ENCODE results near the gene MZT2B. TPM values are rescaled to one million over a fixed set of nuclear protein-coding genes. Genes with fewer than 3 reads are reported as not detected.
"Not testable (repeated sequence)": the region's sequence is repeated elsewhere in the genome, so short reads cannot be mapped to it uniquely, and the experiment has no call there.

Gene MZT2B
- total RNA-seq, 1 experiment from 2014 or later = 341 TPM

DNA sequence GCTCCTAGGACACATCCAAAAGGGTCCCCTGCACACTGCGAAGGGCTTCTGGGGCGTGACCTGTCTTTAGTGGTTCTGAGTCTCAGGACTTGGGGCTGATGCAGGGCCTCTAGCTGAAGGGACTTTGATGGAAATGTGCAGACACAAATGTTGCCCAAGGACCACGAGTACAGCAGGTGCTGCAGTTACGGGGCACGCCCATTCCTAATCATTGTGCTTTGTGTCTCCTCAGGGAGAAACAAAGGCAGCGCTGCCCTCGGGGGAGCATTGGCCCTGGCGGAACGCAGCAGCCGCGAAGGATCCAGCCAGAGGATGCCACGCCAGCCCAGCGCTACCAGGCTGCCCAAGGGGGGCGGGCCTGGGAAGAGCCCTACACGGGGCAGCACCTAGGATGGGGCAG, 8.2 kb downstream of the MZT2B start:
- POLR2A ChIA-PET (ENCODE audit: low non-redundant PET) = no interaction called here
- TF ChIP-seq CTCF (conservative IDR thresholded peaks at IDR 0.05; ENCODE audit: low read depth, low read length) = no peak
- TF ChIP-seq EZH2 (IDR thresholded peaks at IDR 0.05; ENCODE audit: borderline replicate concordance, low read depth, low read length, poor library complexity, severe bottlenecking) = no peak
- no peaks in the 10 kb centered on the region for H3K27me3 ChIP-seq (replicated peaks; ENCODE audit: insufficient read depth, low read depth, low read length, poor library complexity)
- BruUV-seq (replicated peaks) = no TSS peak
- no peaks in the 10 kb centered on the region for H3K36me3 ChIP-seq (ENCODE audit: insufficient read depth, low read length, poor library complexity, severe bottlenecking)
- no peak overlapping the region for H3K4me3 ChIP-seq (ENCODE audit: low read depth, low read length, poor library complexity, severe bottlenecking)
- no peak for DNase-seq (ENCODE audit: low spot score)
- intact Hi-C loops (cut with micrococcal nuclease; ENCODE audit: unreplicated experiment) = no loop called here
- no peak overlapping the region for H3K27ac ChIP-seq (ENCODE audit: low read depth, low read length, poor library complexity, severe bottlenecking)
- H3K4me1 ChIP-seq (ENCODE audit: insufficient read depth, low read length, poor library complexity, severe bottlenecking) = no peaks in the 10 kb centered on the region
- H3K9me3 ChIP-seq (ENCODE audit: low read depth, low read length, poor library complexity, severe bottlenecking) = no peaks in the 10 kb centered on the region
- CTCF ChIA-PET = no interaction called here

GRCh38 chr2:130191319-130191718, 9.3 kb downstream of the MZT2B start:
- H3K4me3 ChIP-seq (ENCODE audit: low read depth, low read length, poor library complexity, severe bottlenecking); POLR2A ChIA-PET (ENCODE audit: low non-redundant PET); H3K36me3 ChIP-seq (ENCODE audit: insufficient read depth, low read length, poor library complexity, severe bottlenecking); DNase-seq (ENCODE audit: low spot score); H3K9me3 ChIP-seq (ENCODE audit: low read depth, low read length, poor library complexity, severe bottlenecking); H3K4me1 ChIP-seq (ENCODE audit: insufficient read depth, low read length, poor library complexity, severe bottlenecking); CTCF ChIA-PET; H3K27ac ChIP-seq (ENCODE audit: low read depth, low read length, poor library complexity, severe bottlenecking); H3K27me3 ChIP-seq (replicated peaks; ENCODE audit: insufficient read depth, low read depth, low read length, poor library complexity); intact Hi-C loops (cut with micrococcal nuclease; ENCODE audit: unreplicated experiment); BruUV-seq (replicated peaks): not testable (repeated sequence)

GRCh38 chr2:130192451-130192850, 10.4 kb downstream of the MZT2B start:
- H3K4me3 ChIP-seq (ENCODE audit: low read depth, low read length, poor library complexity, severe bottlenecking); DNase-seq (ENCODE audit: low spot score); H3K9me3 ChIP-seq (ENCODE audit: low read depth, low read length, poor library complexity, severe bottlenecking); H3K27ac ChIP-seq (ENCODE audit: low read depth, low read length, poor library complexity, severe bottlenecking); H3K4me1 ChIP-seq (ENCODE audit: insufficient read depth, low read length, poor library complexity, severe bottlenecking); BruUV-seq (replicated peaks); H3K36me3 ChIP-seq (ENCODE audit: insufficient read depth, low read length, poor library complexity, severe bottlenecking); H3K27me3 ChIP-seq (replicated peaks; ENCODE audit: insufficient read depth, low read depth, low read length, poor library complexity); CTCF ChIA-PET; POLR2A ChIA-PET (ENCODE audit: low non-redundant PET); intact Hi-C loops (cut with micrococcal nuclease; ENCODE audit: unreplicated experiment): not testable (repeated sequence)

DNA sequence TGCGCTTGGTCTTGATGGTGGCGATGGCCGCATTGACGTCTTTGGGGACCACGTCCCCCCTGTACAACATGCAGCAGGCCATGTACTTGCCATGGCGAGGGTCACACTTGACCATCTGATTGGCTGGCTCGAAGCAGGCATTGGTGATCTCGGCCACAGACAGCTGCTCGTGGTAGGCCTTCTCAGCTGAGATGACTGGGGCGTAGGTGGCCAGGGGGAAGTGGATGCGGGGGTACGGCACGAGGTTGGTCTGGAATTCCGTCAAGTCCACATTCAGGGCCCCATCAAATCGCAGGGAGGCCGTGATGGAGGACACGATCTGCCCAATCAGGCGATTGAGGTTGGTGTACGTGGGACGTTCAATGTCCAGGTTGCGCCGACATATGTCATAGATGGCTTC, 11.8 kb downstream of the MZT2B start:
- H3K27me3 ChIP-seq (replicated peaks; ENCODE audit: insufficient read depth, low read depth, low read length, poor library complexity); intact Hi-C loops (cut with micrococcal nuclease; ENCODE audit: unreplicated experiment); H3K36me3 ChIP-seq (ENCODE audit: insufficient read depth, low read length, poor library complexity, severe bottlenecking); POLR2A ChIA-PET (ENCODE audit: low non-redundant PET); CTCF ChIA-PET; BruUV-seq (replicated peaks); DNase-seq (ENCODE audit: low spot score); H3K4me1 ChIP-seq (ENCODE audit: insufficient read depth, low read length, poor library complexity, severe bottlenecking); H3K4me3 ChIP-seq (ENCODE audit: low read depth, low read length, poor library complexity, severe bottlenecking); H3K27ac ChIP-seq (ENCODE audit: low read depth, low read length, poor library complexity, severe bottlenecking); H3K9me3 ChIP-seq (ENCODE audit: low read depth, low read length, poor library complexity, severe bottlenecking): not testable (repeated sequence)

DNA sequence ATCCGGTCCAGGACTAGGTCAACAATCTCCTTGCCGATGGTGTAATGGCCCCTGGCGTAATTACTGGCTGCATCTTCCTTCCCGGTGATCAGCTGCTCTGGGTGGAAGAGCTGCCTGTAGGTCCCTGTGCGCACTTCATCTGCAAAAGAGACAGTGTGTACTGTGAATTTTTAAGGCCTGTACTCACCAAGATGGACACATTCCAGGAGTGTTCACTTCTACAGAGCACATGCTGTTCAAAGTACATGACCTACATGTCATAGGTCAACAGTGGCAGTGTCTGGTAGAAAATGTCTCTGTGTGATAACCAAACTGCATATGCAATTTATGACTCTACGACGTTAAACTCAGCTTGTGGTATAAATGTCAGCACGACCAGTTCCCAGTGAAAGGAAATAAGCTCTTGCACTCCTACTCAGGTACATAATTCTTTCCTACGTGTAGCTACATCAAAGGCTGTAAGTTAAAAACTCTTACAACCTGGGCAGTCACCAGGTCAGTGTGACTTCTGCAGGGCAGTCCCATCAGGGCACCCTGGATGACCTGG, 13.1 kb downstream of the MZT2B start:
- BruUV-seq (replicated peaks); DNase-seq (ENCODE audit: low spot score); CTCF ChIA-PET; H3K36me3 ChIP-seq (ENCODE audit: insufficient read depth, low read length, poor library complexity, severe bottlenecking); H3K4me3 ChIP-seq (ENCODE audit: low read depth, low read length, poor library complexity, severe bottlenecking); H3K27me3 ChIP-seq (replicated peaks; ENCODE audit: insufficient read depth, low read depth, low read length, poor library complexity); intact Hi-C loops (cut with micrococcal nuclease; ENCODE audit: unreplicated experiment); H3K27ac ChIP-seq (ENCODE audit: low read depth, low read length, poor library complexity, severe bottlenecking); POLR2A ChIA-PET (ENCODE audit: low non-redundant PET); H3K9me3 ChIP-seq (ENCODE audit: low read depth, low read length, poor library complexity, severe bottlenecking); H3K4me1 ChIP-seq (ENCODE audit: insufficient read depth, low read length, poor library complexity, severe bottlenecking): not testable (repeated sequence)

GRCh38 chr2:130196052-130196451, 14.0 kb downstream of the MZT2B start:
- H3K4me1 ChIP-seq (ENCODE audit: insufficient read depth, low read length, poor library complexity, severe bottlenecking); H3K36me3 ChIP-seq (ENCODE audit: insufficient read depth, low read length, poor library complexity, severe bottlenecking); DNase-seq (ENCODE audit: low spot score); BruUV-seq (replicated peaks); POLR2A ChIA-PET (ENCODE audit: low non-redundant PET); H3K27ac ChIP-seq (ENCODE audit: low read depth, low read length, poor library complexity, severe bottlenecking); H3K9me3 ChIP-seq (ENCODE audit: low read depth, low read length, poor library complexity, severe bottlenecking); CTCF ChIA-PET; H3K4me3 ChIP-seq (ENCODE audit: low read depth, low read length, poor library complexity, severe bottlenecking); H3K27me3 ChIP-seq (replicated peaks; ENCODE audit: insufficient read depth, low read depth, low read length, poor library complexity); intact Hi-C loops (cut with micrococcal nuclease; ENCODE audit: unreplicated experiment): not testable (repeated sequence)
